Caki2 (cell line): ENCODE measurements around the gene ABCC4. TPM values are rescaled to one million over a fixed set of nuclear protein-coding genes. Genes with fewer than 3 reads are reported as not detected.
A peak's percentile ranks its signal among the peaks of the same experiment; 100 is the strongest.

ENCODE experiments used
- DNase-seq: peaks from one replicate; pipeline ENCODE4 v3.0.0-alpha.2; 2015; ENCODE audit warnings: low read depth
- in situ Hi-C: cut with HindIII; loops from 2 replicates; pipeline ENCODE4 v1.10.0; 2016; ENCODE audit warnings: low sequenced_read_pairs, low pct_unique_long_range_greater_than_20kb, mixed read lengths
- total RNA-seq: library from RNA; depleted of rRNA; stranded (reverse); fragments of >200 nt; shearing (Covaris generic); gene quantifications from 2 replicates; pipeline ENCODE4 v1.2.3, GENCODE V29; 2014; ENCODE audit warnings: low replicate concordance

ABCC4 gene
- total RNA-seq, 1 experiment from 2014 or later, result 21.6 TPM

DNA sequence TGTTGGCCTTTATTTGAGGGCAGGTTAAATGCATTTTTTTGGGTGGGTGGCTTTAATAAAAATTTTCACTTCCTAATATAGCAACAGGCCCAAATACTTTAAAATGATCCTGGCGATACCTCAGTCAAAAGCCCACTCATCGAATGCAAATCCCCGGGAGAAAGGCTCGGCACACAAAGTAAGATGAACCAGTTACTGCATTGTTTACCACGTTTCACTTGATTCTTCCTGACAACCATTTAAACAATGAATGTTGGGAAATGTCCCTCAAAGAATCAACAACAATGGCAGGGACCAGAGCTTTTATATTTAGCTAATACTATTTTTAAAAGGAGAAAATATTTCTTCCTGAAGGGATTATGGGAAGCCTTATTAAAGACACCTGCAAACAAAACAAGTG is 187.7 kb downstream of the ABCC4 start:
- in situ Hi-C loops, result no loop called here
- DNase-seq, result no peak

DNA sequence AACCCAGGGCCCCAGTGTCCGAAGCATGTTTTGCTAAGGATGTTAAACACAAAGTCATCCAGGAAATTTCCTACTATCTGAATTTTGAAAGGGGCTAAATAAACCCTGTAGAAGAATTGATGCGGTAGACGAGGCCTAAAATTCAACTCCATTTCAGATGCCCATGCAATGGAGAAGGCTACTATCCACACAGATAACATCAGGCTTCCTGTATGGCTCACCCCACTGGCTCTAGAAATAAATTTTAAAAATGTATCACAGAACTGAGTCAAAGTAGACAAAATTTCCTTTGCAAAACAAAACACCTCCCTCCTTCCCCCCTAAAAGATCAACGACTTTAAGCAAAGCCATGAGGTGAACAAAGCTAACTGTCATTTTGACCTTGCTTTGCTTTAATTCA is 188.4 kb downstream of the ABCC4 start:
- DNase-seq, result no peak
- in situ Hi-C loops, result no loop called here

DNA sequence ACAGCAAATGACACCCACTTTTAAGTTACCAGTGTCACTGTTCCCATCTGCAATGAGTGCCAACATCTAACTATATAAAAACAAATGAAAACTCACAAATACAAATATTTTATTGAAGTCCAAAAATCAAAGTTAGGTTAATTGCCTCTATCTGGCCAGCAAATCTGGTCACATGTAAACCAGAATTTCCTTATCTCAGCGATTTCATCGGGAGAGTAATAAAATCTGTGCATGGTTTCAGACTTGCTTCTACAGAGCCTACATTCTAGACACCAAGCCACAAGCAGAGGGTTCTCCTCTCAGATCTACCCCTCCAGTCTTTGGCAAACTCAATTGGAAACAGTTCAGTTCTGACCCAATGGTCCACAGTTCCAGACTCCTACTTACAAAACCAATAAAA is 189.6 kb downstream of the ABCC4 start:
- in situ Hi-C loops, result no loop called here
- no peak for DNase-seq

DNA sequence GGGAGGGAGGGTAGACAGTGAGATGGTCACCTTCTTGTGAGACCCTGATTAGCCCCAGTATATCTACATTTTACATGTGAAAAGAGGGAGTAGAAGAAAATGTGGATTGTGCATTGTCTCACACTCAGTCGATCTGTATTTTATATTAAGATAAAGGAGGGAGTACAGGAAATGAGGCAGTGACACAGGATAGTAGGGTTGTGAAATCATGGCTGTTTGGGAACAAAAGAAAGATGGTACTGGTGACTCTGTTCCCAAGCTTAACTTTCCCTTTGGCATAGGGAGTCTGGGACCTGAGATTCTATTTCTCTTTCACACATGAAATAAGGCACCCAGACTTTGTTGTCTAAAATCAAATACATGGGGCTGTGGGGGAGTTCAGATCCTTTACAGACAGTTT is 194.7 kb downstream of the ABCC4 start:
- in situ Hi-C loops, result no loop called here

DNA sequence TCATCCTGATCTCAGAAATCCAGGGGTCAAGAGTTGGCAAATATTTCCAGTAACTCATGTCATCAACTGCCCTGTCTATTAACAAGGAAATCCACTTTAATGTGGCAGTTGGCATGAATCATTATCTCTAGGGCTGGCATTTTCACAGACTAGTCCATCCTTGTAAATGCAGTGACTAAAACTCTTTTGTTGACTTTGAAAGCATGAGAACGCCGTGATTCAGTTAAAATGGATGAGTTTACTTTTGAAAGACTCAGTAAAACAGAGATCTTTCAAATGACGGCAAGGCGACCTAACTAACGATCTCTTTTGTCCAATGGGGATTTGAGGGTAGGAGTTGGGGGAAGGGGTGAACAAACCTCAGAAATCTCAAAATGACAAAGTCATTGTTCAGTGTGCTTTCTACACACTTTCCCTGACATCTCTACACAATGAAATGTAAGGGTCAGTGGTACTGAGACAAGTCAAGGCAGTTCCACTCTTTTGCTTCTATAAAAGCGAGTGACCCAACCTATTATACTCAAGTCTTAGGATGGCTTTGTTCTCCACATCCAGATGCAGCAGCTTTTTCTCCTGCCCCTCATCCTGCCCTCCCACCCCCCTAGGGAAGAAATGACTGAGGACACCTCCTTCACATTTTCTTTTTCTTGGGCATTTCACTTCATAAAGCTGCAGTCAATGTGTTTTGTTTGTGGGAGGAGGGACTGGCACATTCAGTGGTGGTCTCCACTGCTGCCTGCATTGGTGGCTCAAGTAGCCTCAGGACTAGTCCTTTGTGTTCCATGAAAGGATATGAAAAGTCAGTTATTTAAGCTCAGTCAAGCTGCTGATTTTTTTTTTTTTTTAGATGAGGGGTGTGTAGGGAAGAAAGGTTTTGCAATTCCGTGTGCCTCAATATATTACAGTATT is 200.5 kb downstream of the ABCC4 start:
- peak; percentile 97 for DNase-seq
- in situ Hi-C loops, result no loop called here

More for the DNA sequence above, 194.7 kb downstream of the ABCC4 start:
- no peak for DNase-seq

DNA sequence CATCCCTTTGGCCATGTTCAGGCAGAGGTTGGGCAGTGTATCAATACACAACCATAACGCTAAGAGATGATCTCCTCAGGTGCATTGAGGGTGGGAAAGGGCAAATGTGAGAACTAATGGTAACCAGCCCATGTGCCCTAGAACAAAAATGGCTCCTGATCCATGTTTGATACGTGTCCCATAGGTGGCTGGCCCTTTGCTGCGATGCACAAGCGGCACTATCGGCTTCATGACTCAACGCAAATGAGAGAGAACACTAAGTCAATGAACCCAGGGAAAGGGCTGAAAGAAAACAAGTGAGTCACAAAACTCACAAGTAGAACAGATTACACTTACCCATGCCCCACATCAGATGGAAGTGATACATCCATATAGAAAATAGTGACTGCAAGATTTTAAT is 201.7 kb downstream of the ABCC4 start:
- DNase-seq, result peak; percentile 91
- in situ Hi-C loops, result no loop called here

DNA sequence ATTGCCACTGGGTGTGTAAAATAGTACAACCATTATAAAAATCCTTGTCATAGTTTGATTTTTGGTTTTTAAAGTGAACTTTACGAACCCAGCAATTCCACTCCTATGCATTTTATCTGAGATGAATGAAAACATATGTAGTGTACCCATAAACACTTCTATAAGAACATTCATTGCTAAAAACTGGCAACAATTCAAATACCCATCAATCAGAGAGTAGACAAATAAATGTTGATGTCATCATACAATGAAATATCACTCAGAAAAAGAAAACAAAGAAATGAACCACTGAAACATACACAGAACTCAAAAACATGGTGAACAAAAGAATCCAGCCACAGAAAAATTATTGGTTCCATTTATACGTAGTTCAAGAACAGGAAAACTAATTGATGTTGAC is 202.3 kb downstream of the ABCC4 start:
- peak; percentile 19 for DNase-seq
- in situ Hi-C loops, result no loop called here

DNA sequence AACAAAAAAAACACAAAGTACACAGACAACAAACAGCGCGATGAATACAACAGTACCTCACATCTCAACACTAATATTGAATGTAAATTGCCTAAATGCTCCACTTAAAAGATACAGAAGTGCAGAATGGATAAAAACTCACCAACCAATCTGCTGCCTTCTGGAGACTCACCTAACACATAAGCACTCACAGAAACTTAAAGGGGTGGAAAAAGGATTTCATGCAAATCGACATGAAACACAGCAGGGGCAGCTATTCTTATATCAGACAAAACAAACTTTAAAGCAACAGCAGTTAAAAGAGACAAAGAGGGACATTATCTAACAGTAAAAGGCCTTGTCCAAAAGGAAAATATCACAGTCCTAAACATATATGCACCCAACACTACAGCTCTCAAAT is 209.5 kb downstream of the ABCC4 start:
- in situ Hi-C loops, result no loop called here
- DNase-seq, result no peak

DNA sequence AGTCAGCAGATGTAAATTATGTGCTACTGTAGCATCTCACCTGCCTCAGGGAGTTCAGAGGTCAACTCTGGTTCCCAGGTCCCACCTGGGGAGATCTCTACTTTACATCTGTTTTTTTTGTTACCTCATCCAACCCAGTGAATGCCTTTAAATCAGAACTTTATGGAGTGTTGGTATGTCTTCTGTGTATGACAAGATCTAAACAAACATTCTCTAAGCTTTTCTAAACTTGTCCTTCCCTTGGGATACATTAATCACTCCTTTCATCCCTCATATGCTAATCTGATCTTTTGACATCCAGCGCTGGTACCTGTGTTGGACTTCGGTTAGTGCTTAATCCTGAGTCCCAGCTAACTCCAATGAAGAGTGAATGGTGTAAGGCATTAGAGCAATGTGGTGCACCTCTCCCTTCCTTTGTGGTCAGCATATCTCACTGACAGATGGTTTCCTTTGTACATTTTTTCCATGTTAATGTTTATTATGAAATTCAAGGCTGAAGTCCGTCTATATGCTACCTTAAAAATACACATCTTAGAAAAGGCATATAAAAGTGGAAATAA is 213.4 kb downstream of the ABCC4 start:
- in situ Hi-C loops, result no loop called here
- DNase-seq, result no peak

DNA sequence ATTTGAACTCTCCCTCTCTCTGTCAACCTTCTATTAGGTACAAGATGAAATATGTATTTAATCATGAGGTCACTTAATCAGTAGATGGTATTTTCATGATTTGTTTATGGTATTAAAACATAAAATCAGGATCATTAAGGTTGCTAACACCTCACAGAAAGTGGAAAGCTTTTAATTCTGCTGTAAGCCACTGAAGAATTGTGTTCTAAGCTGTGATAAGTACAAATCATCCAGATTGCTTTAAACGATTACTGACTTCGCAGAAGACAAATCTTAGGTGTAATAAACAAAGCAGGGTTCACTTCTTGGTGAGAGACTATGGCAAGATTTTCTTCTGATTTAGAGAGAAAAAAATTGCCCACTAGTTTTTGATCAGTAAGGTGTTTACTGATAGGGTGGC is 214.5 kb downstream of the ABCC4 start:
- DNase-seq, result no peak
- in situ Hi-C loops, result no loop called here

DNA sequence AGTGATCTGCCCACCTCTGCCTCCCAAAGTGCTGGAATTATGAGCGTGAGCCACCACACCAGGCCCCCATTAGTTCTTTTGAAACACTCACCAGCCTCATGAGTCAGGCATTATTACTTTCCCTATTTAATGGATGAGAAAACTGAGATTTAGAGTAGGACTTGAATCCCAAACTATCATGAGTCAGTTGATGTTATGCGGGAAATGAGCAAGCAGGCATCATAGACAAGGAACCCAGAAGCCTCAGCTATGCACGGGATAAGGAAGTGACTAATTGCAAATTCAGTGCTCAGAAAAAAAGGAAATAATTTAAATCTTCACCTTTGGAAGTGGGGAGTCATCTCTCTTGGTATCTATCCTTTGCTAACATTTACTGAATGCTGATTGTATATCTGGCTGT is 217.5 kb downstream of the ABCC4 start:
- in situ Hi-C loops, result no loop called here
- DNase-seq, result peak; percentile 17

DNA sequence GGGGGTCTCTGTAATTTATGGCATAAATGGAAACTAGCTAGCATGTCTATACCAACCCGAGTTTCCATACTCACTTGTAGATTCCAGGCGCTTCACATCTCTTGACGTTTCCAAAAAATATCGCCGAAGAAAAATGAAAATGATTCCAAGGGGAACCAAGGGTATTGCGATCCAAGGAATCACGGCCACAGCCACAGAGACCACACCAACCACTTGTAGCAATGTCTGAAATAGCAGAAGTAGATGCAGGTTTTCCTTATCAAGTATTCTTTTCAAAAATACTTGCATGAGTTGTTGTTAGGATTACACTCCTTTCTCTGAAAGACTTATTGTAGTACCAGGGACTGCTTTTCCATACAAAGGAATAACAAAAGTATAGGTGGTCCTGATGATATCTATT is 218.2 kb downstream of the ABCC4 start:
- DNase-seq, result no peak
- in situ Hi-C loops, result no loop called here

DNA sequence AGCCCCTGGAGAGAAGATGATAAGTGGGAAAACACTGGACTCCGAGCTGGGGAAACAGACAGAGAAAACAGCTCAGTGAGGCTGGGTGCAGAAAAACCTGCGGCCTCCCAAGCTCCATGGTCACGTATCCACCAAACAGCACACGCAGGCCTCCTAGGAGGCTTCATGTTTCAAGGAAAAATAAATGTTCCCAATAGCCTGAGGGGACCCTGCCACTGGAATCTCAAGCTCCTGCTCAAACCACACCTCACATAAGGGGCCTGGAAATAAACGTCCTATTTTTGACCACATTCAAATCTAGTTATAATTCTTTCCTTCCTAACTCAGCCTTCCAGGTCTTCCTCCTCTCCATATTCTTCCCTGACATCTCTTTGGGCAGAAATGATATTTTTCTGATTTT is 225.7 kb downstream of the ABCC4 start:
- in situ Hi-C loops, result no loop called here
- DNase-seq, result no peak

DNA sequence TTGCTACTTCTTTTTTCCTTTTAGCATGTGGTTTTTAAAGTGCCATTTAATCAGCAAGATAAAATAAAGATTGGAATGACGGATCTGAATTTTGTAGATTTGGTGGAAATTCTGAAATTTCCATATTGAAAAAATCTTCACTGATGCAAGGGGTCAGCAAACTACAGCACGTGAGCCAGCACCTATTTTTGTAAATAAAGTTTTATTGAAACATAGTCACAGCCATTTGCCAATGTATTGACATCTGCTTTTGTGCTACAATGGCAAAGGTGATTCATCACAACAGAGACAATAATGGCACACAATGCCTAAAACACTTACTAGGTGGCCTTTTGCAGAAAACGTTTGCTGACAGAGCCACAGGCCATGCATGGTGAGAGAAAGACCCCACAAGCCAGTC is 226.4 kb downstream of the ABCC4 start:
- DNase-seq, result no peak
- in situ Hi-C loops, result no loop called here

DNA sequence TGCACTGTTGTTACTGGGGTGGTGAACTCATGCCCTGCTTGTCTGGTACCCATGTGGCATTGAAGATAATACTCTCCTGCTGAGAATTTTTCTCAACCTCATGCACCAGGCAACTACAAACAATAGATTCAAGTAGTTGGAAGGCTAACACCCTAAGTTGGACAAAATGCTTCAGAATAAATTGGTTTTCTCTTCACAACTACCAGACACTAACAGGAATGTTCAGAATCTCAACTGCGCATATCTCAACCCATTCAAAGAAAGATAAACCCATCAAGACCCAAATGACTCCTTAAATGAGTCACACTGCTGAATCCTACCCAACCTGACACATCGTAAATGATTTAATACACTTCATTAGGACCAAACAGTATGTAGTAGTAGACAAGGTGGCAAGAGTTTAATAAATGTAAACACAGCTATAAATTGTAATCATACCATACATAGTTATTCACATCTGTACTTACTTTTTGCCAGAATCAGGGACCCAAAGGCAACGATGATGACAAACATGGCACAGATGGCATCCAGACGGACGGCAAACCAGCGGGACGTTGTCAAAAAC is 227.4 kb downstream of the ABCC4 start:
- no peak for DNase-seq
- in situ Hi-C loops, result no loop called here

DNA sequence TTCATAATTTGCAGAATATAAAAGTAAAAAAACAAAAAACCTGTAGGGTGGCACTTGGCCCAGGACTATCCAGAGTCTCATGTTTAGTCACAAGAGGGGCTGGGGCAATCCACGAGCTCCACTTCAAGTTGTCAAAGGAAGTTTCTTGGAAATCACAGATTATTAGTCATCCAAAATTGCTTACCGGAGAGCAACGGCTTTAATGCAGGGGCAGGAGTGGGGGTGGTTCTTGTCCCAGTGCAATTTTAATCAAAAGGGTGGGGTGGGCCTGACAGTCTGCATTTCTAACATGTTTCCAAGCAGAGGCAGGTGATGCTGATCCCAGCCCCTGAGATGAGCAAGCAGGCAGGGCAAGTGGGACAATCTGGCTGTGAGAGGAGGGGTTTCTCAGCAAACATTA is 233.9 kb downstream of the ABCC4 start:
- DNase-seq, result no peak
- in situ Hi-C loops, result no loop called here

DNA sequence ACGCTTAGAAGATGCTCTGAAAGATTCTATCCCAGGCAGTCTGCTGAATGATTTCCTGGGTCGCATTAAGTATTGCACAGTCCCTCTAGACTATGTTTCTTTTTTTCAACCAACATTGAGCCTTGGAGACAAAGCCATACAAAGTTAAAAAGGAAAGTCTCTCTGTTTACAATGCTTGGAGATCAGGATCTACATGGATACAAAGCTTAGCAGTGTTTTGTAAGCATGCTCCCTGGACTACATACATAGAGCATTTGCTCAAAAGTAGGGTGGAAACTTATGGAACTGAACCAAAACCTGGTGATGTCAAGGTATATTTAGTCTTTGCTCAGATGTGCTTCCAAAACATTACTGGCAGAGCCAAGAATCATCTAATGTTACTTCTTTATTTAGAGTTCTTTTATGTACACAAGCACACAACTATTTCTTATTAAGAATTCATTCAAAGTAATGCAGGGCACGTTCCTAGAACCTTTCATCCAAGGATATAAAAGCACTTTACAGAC is 241.2 kb downstream of the ABCC4 start:
- DNase-seq, result no peak
- in situ Hi-C loops, result no loop called here

DNA sequence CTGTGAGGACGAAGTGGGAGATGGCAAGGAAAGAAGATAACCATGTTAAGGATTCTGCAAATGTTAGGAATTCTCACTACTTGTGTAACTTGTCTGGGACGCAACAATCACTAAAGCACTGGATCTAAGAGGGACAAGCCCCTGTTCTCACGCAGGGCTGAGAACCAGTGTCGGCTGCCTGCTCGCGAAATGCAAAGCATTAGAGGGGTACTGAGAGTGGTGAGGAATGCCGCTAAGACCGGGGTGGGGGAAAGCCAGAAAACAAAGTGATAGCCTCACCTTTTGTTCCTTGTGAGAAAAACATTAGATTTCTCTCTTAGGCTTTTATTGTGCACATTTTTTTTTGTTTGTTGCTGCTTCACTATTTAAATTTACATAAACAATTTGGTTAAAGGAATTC is 241.9 kb downstream of the ABCC4 start:
- in situ Hi-C loops, result no loop called here

DNA sequence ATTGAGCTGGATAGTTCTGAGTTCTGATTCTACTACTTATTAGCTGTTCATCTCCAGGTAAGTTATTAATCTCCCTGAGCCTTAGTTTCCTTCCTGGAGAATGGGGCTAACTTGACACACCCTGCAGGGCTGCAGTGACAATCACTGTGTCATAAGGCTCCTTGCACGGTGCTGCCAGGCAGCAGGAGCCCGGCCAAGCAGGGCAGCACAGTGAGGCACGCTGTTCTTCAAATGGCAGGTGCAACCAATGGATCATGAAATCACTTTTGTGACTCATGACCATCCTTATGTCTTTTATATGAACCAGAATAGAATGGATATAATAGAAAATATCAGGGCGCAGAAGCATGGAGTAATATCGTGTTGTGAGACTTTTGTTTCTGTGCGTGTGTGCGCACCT is 242.6 kb downstream of the ABCC4 start:
- no peak for DNase-seq
- in situ Hi-C loops, result no loop called here

More for the DNA sequence above, 241.9 kb downstream of the ABCC4 start:
- DNase-seq, result no peak
